ENCODE results near the gene CGB7.
"Not testable (repeated sequence)": the region's sequence is repeated elsewhere in the genome, so short reads cannot be mapped to it uniquely, and the experiment has no call there.

CGB7 gene

DNA sequence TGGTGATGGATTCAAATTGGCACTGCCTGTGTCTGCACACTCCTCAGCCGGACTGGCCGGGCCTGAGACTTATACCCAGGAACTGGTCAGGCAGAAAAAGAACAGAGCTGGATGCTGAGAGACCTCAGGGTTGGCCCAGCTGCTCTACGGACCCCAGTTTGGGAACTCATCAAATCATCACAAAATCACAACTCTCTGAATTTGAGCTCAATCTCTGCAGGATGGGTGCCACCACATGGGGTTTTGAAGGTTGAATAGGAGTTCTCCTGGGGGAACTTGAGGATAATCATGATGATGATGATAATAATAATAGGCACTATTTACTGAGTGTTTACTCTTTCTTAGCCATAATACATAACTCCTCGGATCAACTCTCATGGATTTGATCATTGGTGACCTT, 14.9 kb downstream of the CGB7 start:
- DNase-seq (ENCODE audit: low read depth in 2 of 3, low spot score in 1 of 3): not testable (repeated sequence)

DNA sequence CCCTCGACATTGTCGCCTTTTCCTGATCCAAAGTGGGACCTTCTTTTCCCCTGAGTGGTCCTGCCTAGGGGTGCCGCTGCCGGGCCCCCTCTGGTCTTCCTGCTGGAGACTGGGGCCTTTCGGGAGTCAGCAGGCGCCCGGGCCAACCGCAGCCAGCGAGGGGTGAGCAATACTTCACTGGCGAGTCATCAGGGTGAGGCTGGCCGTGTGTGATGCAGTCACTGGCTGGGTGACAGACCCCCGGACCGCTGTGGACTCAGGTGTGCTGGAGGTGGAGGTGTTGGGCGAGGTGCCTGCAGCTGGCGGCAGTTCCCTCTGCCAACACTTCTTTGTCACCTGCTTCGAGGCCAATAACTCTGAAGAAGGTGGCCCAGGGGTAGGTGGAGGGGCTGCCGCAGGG, 15.4 kb downstream of the CGB7 start:
- no peak for DNase-seq (ENCODE audit: low read depth in 2 of 3, low spot score in 1 of 3)

DNA sequence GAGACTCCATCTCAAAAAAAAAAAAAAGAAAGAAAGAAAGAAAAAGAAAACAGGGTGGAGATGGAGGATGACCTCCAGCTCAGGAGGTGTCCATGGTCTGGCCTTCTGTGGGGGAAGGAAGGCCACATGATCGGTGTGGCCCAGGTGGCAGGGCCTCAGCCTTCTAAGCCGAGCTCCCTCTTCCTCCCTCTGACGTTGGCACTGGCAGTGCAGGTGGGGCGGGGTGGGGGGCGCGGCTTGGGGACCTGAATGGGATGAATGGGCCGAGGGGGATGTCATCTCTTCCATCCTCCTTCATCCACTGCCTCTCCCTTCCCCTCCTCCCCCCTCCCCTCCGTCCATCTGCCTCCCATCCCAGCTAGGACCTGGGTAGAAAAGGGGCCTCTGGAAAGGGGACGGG, 17.8 kb downstream of the CGB7 start:
- not testable (repeated sequence) for DNase-seq (ENCODE audit: low read depth in 2 of 3, low spot score in 1 of 3)

GRCh38 chr19:49038557-49039276, 18.8 kb downstream of the CGB7 start:
- DNase-seq (ENCODE audit: low read depth in 2 of 3, low spot score in 1 of 3): not testable (repeated sequence)

- not testable (repeated sequence) for DNase-seq (ENCODE audit: low read depth in 2 of 3, low spot score in 1 of 3)
Observed at GRCh38 chr19:49038111-49038510, 19.4 kb downstream of the CGB7 start.

- DNase-seq (ENCODE audit: low read depth in 2 of 3, low spot score in 1 of 3): peak; percentile 50 to 68 (median 64)
Observed at GRCh38 chr19:49036815-49037214, 20.7 kb downstream of the CGB7 start, which contains the start of gene CGB1. TSS of gene CGB1 (minus strand) at chr19:49036895. CDS start at chr19:49036711, 184 bp downstream.

DNA sequence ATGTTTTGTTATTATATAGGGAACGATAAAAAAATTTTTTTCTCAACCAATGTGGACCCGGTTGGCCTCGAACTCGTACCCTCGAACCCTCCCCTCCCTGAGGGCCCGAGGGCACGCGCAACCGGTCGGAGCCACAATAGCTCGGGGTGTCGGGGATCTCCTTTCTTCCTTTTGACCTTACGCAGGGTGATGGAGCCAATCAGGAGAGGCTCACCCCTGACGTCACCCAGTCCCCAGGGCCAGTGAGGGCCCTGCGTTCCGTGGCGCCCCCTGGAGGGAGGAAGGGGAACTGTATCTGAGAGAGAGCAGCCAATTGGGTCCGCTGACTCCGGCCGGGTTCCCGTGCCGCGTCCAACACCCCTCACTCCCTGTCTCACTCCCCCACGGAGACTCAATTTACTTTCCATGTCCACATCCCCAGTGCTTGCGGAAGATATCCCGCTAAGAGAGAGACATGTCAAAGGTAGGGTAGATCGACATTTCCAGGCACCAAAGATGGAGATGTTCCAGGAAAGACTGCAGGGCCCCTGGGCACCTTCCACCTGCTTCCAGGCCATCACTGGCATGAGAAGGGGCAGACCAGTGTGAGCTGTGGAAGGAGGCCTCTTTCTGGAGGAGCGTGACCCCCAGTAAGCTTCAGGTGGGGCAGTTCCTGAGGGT, 25.8 kb downstream of the CGB7 start, which contains the start of gene CGB2:
Gene CGB2 (plus strand): TSS at position 249 of the 660 bp plus-strand sequence. CDS start 206 bp downstream, at position 455.
- DNase-seq (ENCODE audit: low read depth in 2 of 3, low spot score in 1 of 3): peak; percentile 58 to 91 (median 83)

DNA sequence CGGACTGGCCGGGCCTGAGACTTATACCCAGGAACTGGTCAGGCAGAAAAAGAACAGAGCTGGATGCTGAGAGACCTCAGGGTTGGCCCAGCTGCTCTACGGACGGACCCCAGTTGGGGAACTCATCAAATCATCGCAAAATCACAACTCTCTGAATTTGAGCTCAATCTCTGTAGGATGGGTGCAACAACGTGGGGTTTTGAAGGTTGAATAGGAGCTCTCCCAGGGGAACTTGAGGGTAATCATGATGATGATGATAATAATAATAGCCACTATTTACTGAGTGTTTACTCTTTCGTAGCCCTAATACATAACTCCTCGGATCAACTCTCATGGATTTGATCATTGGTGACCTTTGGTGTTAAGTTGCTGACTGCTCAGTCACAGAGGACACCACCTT, 27.2 kb downstream of the CGB7 start:
- DNase-seq (ENCODE audit: low read depth in 2 of 3, low spot score in 1 of 3): not testable (repeated sequence)

DNA sequence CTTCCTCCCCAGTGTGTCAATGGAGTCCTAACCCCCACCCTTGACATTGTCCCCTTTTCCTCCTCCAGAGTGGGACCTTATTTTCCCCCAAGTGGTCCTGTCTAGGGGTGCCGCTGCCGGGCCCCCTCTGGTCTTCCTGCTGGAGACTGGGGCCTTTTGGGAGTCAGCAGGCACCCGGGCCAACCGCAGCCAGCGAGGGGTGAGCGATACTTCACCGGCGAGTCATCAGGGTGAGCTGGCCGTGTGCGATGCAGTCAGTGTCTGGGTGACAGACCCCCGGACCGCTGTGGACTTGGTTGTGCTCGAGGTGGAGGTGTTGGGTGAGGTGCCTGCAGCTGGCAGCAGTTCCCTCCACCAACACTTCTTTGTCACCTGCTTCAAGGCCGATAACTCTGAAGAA, 27.8 kb downstream of the CGB7 start:
- not testable (repeated sequence) for DNase-seq (ENCODE audit: low read depth in 2 of 3, low spot score in 1 of 3)

- not testable (repeated sequence) for DNase-seq (ENCODE audit: low read depth in 2 of 3, low spot score in 1 of 3)
Observed at GRCh38 chr19:49028686-49029085, 28.9 kb downstream of the CGB7 start.

DNA sequence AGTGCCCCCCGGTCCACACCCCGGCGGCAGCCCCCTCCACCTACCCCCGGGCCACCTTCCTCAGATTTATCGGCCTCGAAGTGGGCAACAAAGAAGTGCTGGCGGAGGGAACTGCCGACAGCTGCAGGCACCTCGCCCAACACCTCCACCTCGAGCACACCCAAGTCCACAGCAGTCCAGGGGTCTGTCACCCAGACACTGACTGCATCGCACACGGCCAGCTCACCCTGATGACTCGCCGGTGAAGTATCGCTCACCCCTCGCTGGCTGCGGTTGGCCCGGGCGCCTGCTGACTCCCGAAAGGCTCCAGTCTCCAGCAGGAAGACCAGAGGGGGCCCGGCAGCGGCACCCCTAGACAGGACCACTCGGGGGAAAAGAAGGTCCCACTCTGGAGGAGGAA, 31.9 kb downstream of the CGB7 start:
- DNase-seq (ENCODE audit: low read depth in 2 of 3, low spot score in 1 of 3): not testable (repeated sequence)

- not testable (repeated sequence) for DNase-seq (ENCODE audit: low read depth in 2 of 3, low spot score in 1 of 3)
Observed at GRCh38 chr19:49025088-49025487, 32.5 kb downstream of the CGB7 start.

GRCh38 chr19:49024233-49024632, 33.3 kb downstream of the CGB7 start, which contains the start of gene CGB3:
TSS of gene CGB3 (minus strand) at chr19:49024333. CDS start at chr19:49023971, 362 bp downstream.
- not testable (repeated sequence) for DNase-seq (ENCODE audit: low read depth in 2 of 3, low spot score in 1 of 3)

DNA sequence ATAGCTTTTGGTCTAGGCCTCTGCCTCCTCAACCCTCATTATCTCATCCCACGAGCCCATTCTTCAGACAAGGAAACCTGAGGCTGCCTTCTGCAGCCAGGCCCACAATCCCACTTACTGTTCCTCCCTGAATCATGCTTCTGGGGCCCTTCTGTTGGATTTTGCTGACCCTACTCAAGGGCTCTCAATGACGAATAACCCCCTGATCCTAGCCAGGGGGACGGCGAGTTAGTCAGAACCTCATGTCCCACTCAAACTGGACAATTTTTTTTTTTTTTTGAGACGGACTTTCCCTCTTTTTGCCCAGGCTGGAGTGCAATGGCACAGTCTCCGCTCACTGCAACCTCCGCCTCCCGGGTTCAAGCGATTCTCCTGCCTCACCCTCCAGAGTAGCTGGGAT, 35.4 kb downstream of the CGB7 start:
- no peak for DNase-seq (ENCODE audit: low read depth in 2 of 3, low spot score in 1 of 3)

DNA sequence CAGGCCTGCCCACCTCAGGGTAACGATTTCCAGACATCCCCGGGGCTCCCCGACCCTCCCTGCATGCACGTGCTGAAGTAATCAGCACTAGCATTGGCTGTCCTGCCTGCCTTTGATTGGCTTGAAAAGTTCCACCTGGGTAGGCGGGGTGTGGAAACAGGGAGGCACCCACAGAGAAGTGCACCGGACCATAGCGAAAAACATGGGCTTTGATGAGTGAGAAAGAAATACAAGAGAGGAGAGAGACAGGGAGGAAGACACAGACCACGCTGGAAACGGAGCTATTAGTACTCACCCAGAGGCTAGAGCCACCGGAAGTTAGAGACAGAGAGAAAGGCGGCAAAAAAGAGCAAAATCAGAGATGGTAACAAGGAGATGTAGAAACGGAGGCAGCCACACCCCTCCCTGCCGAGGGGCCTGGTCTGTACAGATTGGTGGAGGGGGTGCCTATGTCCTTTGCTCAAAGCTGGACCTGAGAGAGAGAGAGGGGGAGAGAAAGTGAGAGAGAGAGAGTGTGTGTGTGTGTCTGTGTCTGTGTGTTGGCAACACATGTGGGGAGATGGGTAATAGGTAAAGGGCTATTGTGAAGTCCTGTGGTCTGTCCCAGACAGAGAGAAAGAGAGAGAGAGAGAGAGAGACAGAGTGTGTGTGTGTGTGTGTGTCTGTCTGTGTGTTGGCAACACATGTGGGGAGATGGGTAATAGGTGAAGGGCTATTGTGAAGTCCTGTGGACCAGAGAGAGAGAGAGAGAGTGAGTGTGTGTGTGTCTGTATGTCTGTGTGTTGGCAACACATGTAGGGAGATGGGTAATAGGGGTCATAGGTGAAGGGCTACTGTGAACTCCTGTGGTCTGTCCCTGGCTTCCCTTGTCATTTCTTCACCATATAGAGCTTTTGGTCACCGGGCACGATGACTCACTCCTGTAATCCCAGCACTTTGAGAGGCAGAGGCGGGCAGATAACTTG, 36.3 kb downstream of the CGB7 start:
- no peak for DNase-seq (ENCODE audit: low read depth in 2 of 3, low spot score in 1 of 3)

DNA sequence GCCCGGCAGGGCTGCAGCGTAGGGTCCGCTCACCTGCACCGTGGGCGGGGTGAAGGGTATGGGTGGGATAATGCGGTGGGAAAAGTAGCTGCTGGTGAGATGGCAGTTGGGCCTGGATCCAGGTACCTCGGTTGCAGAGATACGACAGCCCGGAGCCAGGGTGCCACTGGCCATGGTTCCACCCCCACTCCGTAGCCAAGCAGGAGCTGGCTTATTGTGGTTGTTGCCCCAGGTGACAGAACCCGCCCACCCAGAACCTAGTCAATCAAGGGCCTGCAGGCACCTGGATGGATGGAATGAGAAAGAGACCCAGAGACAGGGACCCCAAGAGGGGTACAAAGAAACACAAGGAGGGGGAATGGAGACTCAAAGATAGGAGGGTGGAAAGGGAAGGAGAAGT, 37.2 kb downstream of the CGB7 start:
- no peak for DNase-seq (ENCODE audit: low read depth in 2 of 3, low spot score in 1 of 3)

DNA sequence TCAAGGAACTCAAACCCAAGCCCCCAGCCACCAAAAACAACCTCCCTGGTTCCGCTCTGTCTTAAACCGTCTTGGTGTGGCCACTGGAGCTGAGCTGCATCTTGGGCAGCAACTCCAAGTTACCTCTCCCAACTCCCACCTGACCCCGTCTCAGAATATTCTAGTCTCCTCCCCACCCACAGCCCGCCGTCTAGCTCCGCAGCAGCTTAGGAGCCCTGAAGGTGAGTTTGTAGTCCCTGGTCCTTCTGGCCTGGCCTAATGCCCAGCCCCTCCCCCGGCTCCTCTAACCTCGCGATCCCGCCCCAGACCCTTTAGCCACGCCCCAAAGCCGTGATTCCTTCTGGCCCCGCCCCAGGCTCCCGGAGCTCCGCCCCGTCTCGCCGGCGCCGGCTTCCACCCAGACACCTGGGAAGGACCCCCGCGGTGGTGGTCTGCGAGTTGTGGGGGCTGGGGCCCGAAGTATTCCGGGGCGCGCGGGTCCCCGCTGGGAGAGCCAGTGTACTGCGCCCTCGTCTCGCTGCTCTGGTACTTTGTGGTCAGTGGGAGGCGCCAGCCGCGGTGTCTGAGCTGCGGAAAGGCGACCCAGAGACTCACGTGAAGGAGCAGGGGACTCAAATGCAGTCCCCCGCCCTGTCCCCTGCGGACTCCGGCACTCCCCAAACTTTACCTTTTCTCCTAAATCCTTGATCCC, 38.2 kb downstream of the CGB7 start:
- DNase-seq (ENCODE audit: low read depth in 2 of 3, low spot score in 1 of 3): peak; percentile 37 to 69 (median 51)

- DNase-seq (ENCODE audit: low read depth in 2 of 3, low spot score in 1 of 3): not testable (repeated sequence)
Observed at GRCh38 chr19:49018388-49019241, 38.9 kb downstream of the CGB7 start.

DNA sequence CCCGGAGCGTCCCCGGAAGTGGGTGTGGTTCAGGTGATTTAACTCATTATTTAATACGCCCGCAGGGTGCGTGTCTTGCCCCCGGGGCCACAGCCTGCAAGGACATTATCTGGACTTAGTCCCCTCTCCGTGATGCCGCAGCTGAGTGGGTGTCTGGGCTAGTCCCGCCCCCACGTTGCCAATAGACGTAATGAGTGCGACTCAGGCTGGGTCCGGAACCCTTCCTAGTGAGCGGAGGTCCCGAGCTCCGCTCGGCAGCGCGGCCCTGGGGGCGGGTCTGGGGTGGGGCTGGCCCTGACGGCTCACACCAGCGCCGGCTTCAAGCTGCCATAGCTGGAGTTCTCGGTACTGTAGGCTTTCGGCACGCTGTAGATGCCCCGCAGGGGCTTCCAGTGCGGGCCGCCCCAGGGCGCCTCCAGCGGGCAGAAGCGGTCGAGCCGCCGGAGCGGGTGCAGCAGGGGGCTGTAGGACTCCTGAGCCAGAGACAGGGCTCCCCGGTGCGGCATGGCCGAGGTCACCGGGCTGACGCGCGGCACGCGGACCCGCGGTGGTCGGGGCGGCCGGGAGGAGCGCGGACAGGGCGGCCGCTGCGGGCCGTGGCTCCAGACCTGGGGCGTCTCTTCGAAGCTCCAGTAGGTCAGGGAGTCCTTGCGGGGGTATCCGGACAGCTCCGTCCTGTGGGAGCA, 39.7 kb downstream of the CGB7 start:
- DNase-seq (ENCODE audit: low read depth in 2 of 3, low spot score in 1 of 3): peak in 2 of 3 donors; percentile 39 to 42

Measured in stimulated activated CD4-positive, alpha-beta T cell treated with anti-CD3 and anti-CD28 coated beads, Interleukin-12 subunit alpha, Interleukin-12 subunit beta, amount 100 ng/mL, for 48 hours (primary cell).